SK-N-SH treated with all-trans-retinoic acid at 6 μM for 48 hours (cell line): Measurements from ENCODE around the gene RIBC1.

Source experiments
- GLIS3 ChIP-seq: fragments of 250-450 bp; sonication (Bioruptor Pico); IDR thresholded peaks from 2 replicates; pipeline ENCODE4 v1.5.0; 2020; ENCODE audit warnings: mild to moderate bottlenecking, moderate library complexity
- SNAI2 ChIP-seq: fragments of 250-450 bp; sonication (Bioruptor Pico); IDR thresholded peaks from 2 replicates; pipeline ENCODE4 v1.5.0; 2020; ENCODE audit warnings: mild to moderate bottlenecking, moderate library complexity
- ZC3H10 ChIP-seq: fragments of 250-450 bp; sonication (Bioruptor Pico); IDR thresholded peaks from 2 replicates; pipeline ENCODE4 v1.5.1; 2021; ENCODE audit warnings: mild to moderate bottlenecking, moderate library complexity
- ZFP3 ChIP-seq: fragments of 250-450 bp; sonication (Bioruptor Pico); IDR thresholded peaks from 2 replicates; pipeline ENCODE4 v1.5.0; 2020; ENCODE audit warnings: mild to moderate bottlenecking, moderate library complexity
- ZFP30 ChIP-seq: fragments of 450-650 bp; formaldehyde crosslinking; IDR thresholded peaks from 2 replicates; pipeline ENCODE4 v1.5.0; 2022; ENCODE audit warnings: mild to moderate bottlenecking, moderate library complexity
- ZNF70 ChIP-seq: fragments of 450-650 bp; formaldehyde crosslinking; IDR thresholded peaks from 2 replicates; pipeline ENCODE4 v1.5.0; 2020; ENCODE audit warnings: mild to moderate bottlenecking, moderate library complexity
- TF ChIP-seq, protein P1 (sequence below): fragments of 250-450 bp; sonication (Bioruptor Pico); IDR thresholded peaks from 2 replicates; pipeline ENCODE4 v1.8.0; 2020; ENCODE audit warnings: mild to moderate bottlenecking, moderate library complexity, borderline replicate concordance

- no peak for TF ChIP-seq ZC3H10
- TF ChIP-seq ZFP30, result no peak
- TF ChIP-seq, protein P1, sequence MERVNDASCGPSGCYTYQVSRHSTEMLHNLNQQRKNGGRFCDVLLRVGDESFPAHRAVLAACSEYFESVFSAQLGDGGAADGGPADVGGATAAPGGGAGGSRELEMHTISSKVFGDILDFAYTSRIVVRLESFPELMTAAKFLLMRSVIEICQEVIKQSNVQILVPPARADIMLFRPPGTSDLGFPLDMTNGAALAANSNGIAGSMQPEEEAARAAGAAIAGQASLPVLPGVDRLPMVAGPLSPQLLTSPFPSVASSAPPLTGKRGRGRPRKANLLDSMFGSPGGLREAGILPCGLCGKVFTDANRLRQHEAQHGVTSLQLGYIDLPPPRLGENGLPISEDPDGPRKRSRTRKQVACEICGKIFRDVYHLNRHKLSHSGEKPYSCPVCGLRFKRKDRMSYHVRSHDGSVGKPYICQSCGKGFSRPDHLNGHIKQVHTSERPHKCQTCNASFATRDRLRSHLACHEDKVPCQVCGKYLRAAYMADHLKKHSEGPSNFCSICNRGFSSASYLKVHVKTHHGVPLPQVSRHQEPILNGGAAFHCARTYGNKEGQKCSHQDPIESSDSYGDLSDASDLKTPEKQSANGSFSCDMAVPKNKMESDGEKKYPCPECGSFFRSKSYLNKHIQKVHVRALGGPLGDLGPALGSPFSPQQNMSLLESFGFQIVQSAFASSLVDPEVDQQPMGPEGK (CRISPR knock-in tag), result no peak
- TF ChIP-seq ZNF70 (CRISPR knock-in tag), result no peak
- no peak for TF ChIP-seq ZFP3 (CRISPR knock-in tag)
- TF ChIP-seq GLIS3 (CRISPR knock-in tag), result no peak
- TF ChIP-seq SNAI2 (CRISPR knock-in tag), result no peak
Observed at GRCh38 chrX:53376888-53377287, 45.8 kb upstream of the RIBC1 start.
